ENCODE data around the gene SYCP2. TPM values are rescaled to one million over a fixed set of nuclear protein-coding genes. Genes with fewer than 3 reads are reported as not detected.

Gene SYCP2
- total and polyA plus RNA-seq, 2 of the 8 experiments (the other 6 are each of a cell fraction or from before 2014, with no cell fraction given) = 0.02 to 0.50 TPM

DNA sequence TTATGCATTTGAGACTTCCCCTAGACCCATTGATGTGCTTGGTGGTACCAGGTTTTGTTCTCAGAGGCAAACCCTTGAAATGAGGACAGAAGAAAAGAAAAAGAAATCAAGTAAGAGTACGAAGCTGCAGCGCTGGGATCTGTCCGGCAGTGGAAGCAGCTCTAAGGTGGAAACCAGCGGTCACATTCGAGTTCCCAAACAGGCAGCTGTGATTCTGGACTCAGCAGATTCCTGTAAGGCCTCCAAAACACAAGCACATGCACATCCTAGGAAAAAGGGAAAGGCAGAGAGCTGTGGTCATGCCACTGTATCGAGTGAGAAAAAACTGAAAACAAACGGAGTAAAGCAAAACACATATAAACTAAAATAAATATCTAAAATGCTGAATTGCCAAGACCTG, 11.3 kb upstream of the SYCP2 start:
- no peak overlapping the region for H3K4me3 ChIP-seq (ENCODE audit: extremely low read depth in 1 of 4, insufficient read depth in 2 of 4, low read depth in 3 of 4, low read length in 4 of 4)
- CTCF ChIA-PET (ENCODE audit: partially characterized antibody) = interaction anchor here (0.7 to 4.0 kb wide), 6 partner anchors 10 to 161 kb away, joined by 3 to 23 read pairs (median 5); partner anchors contain the start of gene SYCP2
- no peak overlapping the region for H3K27ac ChIP-seq (ENCODE audit: low read depth, low read length)

More for the DNA sequence above, 11.3 kb upstream of the SYCP2 start:
- Histone ChIP-seq H2AK5ac (ENCODE audit: low read depth, low read length) (no peak overlapping the region), H3K79me1 (ENCODE audit: low read depth, low read length) (no peaks in the 10 kb centered on the region), H3K23me2 (ENCODE audit: low read depth, low read length) (peaks cover 9% of the 10 kb centered on the region), H3K9ac (replicated peaks in 1 of 4; ENCODE audit: extremely low read depth in 1 of 4, low read depth in 3 of 4, low read length in 3 of 4) (no peak overlapping the region), H2BK12ac (ENCODE audit: low read depth, low read length) (no peak overlapping the region), H2AFZ (ENCODE audit: low read length) (no peak overlapping the region), H3K23ac (ENCODE audit: insufficient read length) (no peak overlapping the region), H3K4ac (replicated peaks; ENCODE audit: insufficient read length, low read depth, low read length) (no peak overlapping the region), H2BK5ac (ENCODE audit: low read depth, low read length) (no peak overlapping the region), H4K8ac (ENCODE audit: extremely low read depth, insufficient read depth, low read length) (no peak overlapping the region), H3K36me3 (ENCODE audit: control insufficient read depth in 2 of 4, insufficient read depth in 4 of 4, low read length in 3 of 4) (peaks cover 0 to 17% (median 4%) of the 10 kb centered on the region in 4 experiments; a peak in 3 of 8 replicates), H3K14ac (ENCODE audit: insufficient read length) (no peak overlapping the region), H3K4me2 (ENCODE audit: insufficient read depth in 1 of 2, low read depth in 2 of 2, low read length in 2 of 2) (no peak overlapping the region), H4K91ac (replicated peaks; ENCODE audit: insufficient read length, low read length) (no peak overlapping the region), H4K5ac (ENCODE audit: insufficient read length, low read depth, low read length) (no peak overlapping the region), H2BK120ac (replicated peaks; ENCODE audit: low read depth, low read length) (no peak overlapping the region), H4K20me1 (replicated peaks in 1 of 2; ENCODE audit: control insufficient read depth in 1 of 2, insufficient read depth in 2 of 2, low read length in 2 of 2) (peaks cover 0 to under 1% of the 10 kb centered on the region in 2 experiments), H2BK20ac (ENCODE audit: low read length) (no peak overlapping the region), H3K27me3 (replicated peaks in 1 of 4; ENCODE audit: control insufficient read depth in 3 of 4, extremely low read depth in 1 of 4, insufficient read depth in 3 of 4, low read length in 3 of 4) (0 out of 7 replicates have a peak, but pooled peaks cover 0 to 2% (median 0%) of the 10 kb centered on the region in 4 experiments), H3K56ac (replicated peaks; ENCODE audit: insufficient read length, low read depth, low read length) (no peak overlapping the region), H3K9me3 (ENCODE audit: insufficient read depth in 2 of 2, low read depth in 1 of 2, low read length in 1 of 2) (no peaks in the 10 kb centered on the region), H3K18ac (ENCODE audit: extremely low read depth, low read length) (no peak overlapping the region), H3K79me2 (ENCODE audit: control insufficient read depth in 1 of 2, insufficient read depth in 2 of 2, low read length in 2 of 2) (peaks cover 0 to 9% of the 10 kb centered on the region in 2 experiments; a peak in 1 of 4 replicates), H3K4me1 (replicated peaks in 1 of 4; ENCODE audit: control insufficient read depth in 3 of 4, insufficient read depth in 4 of 4, low read length in 3 of 4) (peaks cover 0 to 6% (median under 1%) of the 10 kb centered on the region in 4 experiments; a peak in 3 of 7 replicates), H2BK15ac (ENCODE audit: low read length) (no peak overlapping the region)
- TF ChIP-seq CBX5 (IDR thresholded peaks at IDR 0.05; ENCODE audit: low read depth, low read length) (no peak), KDM4A (IDR thresholded peaks at IDR 0.05; ENCODE audit: low read depth, low read length, severe bottlenecking) (no peak), GTF2F1 (IDR thresholded peaks at IDR 0.05; ENCODE audit: borderline replicate concordance, low read depth, low read length) (no peak), KDM5A (IDR thresholded peaks at IDR 0.05; ENCODE audit: low read length) (no peak), HDAC2 (IDR thresholded peaks at IDR 0.05; ENCODE audit: borderline replicate concordance in 1 of 2, low read depth in 2 of 2, low read length in 2 of 2) (no peak), CREB1 (IDR thresholded peaks at IDR 0.05) (no peak), SIX5 (IDR thresholded peaks at IDR 0.05; ENCODE audit: low read depth, low read length) (no peak), SP2 (IDR thresholded peaks at IDR 0.05; ENCODE audit: low read length) (no peak), POU5F1 (IDR thresholded peaks at IDR 0.05; ENCODE audit: low read depth, low read length) (no peak), BCL11A (IDR thresholded peaks at IDR 0.05; ENCODE audit: low read depth in 2 of 2, low read length in 2 of 2) (no peak), NRF1 (IDR thresholded peaks at IDR 0.05; ENCODE audit: low read depth, low read length) (no peak), RBBP5 (IDR thresholded peaks at IDR 0.05; ENCODE audit: borderline replicate concordance, low read depth, low read length) (no peak), GABPA (IDR thresholded peaks at IDR 0.05; ENCODE audit: borderline replicate concordance, insufficient read depth, low read length) (no peak), HDAC6 (IDR thresholded peaks at IDR 0.05; ENCODE audit: low read depth, low read length) (no peak), BACH1 (IDR thresholded peaks at IDR 0.05; ENCODE audit: low read length) (no peak)
- WGBS, 2 experiments (ENCODE audit: extremely low coverage in 1 of 2, insufficient coverage in 1 of 2, insufficient read length in 1 of 2, insufficient replicate concordance in 2 of 2, low coverage in 1 of 2, low lambda C conversion rate in 2 of 2, missing lambda C conversion rate in 1 of 2) = 88% methylated on average over 6 of the region's 7 CpGs; no CpG with 5 or more reads in 1 of the 2 experiments
- no peak for FAIRE-seq
- no peak for DNase-seq (ENCODE audit: low read depth in 1 of 2, low spot score in 2 of 2)
- POLR2A ChIA-PET (ENCODE audit: partially characterized antibody) = interaction anchor here (1.5 kb wide), 1 partner anchor 11 kb away, joined by 5 read pairs; no protein-coding TSS in a partner anchor

Data from H1 (cell line).